Panc1 (cell line): Measurements from ENCODE around the gene TRAPPC2L. TPM values are rescaled to one million over a fixed set of nuclear protein-coding genes. Genes with fewer than 3 reads are reported as not detected.

Experiments
- ATAC-seq: fragments of 200-7000 bp; cut with Tn5 transposase; 2 replicates; pipeline ENCODE4 v1.9.1; 2020; ENCODE audit warnings: mild to moderate bottlenecking, moderate library complexity
- BruUV-seq: library from RNA; stranded (reverse); fragments of 400-500 nt; replicated peaks from 2 replicates; lab custom pipeline; 2021; lab: Mats Ljungman, UMichigan
- CTCF ChIA-PET: fragments of 300-600 bp; sonication (Branson Sonifier 250); formaldehyde crosslinking; loops from one replicate; lab custom pipeline; 2022; ENCODE audit warnings: antibody characterized with exemption; lab: Charles Lee
- POLR2A ChIA-PET: fragments of 300-600 bp; sonication (Branson Sonifier 250); formaldehyde crosslinking; loops from one replicate; lab custom pipeline; 2022; ENCODE audit warnings: antibody characterized with exemption; lab: Charles Lee
- DNase-seq: peaks from one replicate; pipeline ENCODE4 v3.0.0-alpha.2; 2010; ENCODE audit warnings: low read depth, low spot score
- H3K27ac ChIP-seq: 2 replicates; pipeline ENCODE4 v1.5.1; 2011; ENCODE audit warnings: mild to moderate bottlenecking, low read length, inconsistent platforms
- H3K27me3 ChIP-seq: fragments of 200-500 bp; sonication (Bioruptor generic); 2 replicates; pipeline ENCODE4 v1.6.0; 2014; ENCODE audit warnings: low read length, inconsistent platforms; ENCODE audit not compliant: control insufficient read depth, insufficient read depth
- H3K36me3 ChIP-seq: fragments of 200-500 bp; sonication (Bioruptor generic); 2 replicates; pipeline ENCODE4 v1.5.1; 2014; ENCODE audit warnings: inconsistent platforms, mild to moderate bottlenecking, low read length, moderate library complexity; ENCODE audit not compliant: control insufficient read depth, insufficient read depth
- H3K4me1 ChIP-seq: 2 replicates; pipeline ENCODE4 v1.5.1; 2011; ENCODE audit warnings: inconsistent platforms, mild to moderate bottlenecking, low read length, moderate library complexity; ENCODE audit not compliant: control insufficient read depth, insufficient read depth
- H3K4me3 ChIP-seq, 2 experiments: 2 replicates each; pipeline ENCODE4 v1.5.1; 2011 to 2012; ENCODE audit warnings: low read depth in 2 of 2, low read length in 2 of 2, mild to moderate bottlenecking in 2 of 2, inconsistent platforms in 1 of 2, moderate library complexity in 1 of 2
- H3K9me3 ChIP-seq: fragments of 200-500 bp; sonication (Bioruptor generic); 2 replicates; pipeline ENCODE4 v1.5.1; 2014; ENCODE audit warnings: low read depth, mild to moderate bottlenecking, inconsistent platforms, low read length, moderate library complexity; ENCODE audit not compliant: control insufficient read depth, insufficient read depth
- CTCF ChIP-seq: fragments of 450-650 bp; IDR thresholded peaks from 2 replicates; pipeline ENCODE4 v1.5.1; 2017; ENCODE audit warnings: mild to moderate bottlenecking
- POLR2AphosphoS5 ChIP-seq: IDR thresholded peaks from 2 replicates; pipeline ENCODE4 v1.6.1; 2012; ENCODE audit warnings: mild to moderate bottlenecking, low read depth, low read length, moderate library complexity
- REST ChIP-seq, 2 experiments: IDR thresholded peaks; 2 replicates each; pipeline ENCODE4 v1.6.1; 2011 to 2012; ENCODE audit warnings: low read depth in 2 of 2, control low read depth in 1 of 2, low read length in 1 of 2, mild to moderate bottlenecking in 1 of 2, moderate library complexity in 1 of 2; ENCODE audit not compliant: insufficient read depth in 1 of 2
- SIN3A ChIP-seq: IDR thresholded peaks from 2 replicates; pipeline ENCODE4 v1.6.1; 2012; ENCODE audit warnings: low read depth, mild to moderate bottlenecking, low read length, moderate library complexity, borderline replicate concordance; ENCODE audit not compliant: insufficient read depth
- TCF7L2 ChIP-seq: IDR thresholded peaks from 2 replicates; pipeline ENCODE4 v1.6.1; 2011; ENCODE audit warnings: mild to moderate bottlenecking, low read depth, low read length, inconsistent platforms
- in situ Hi-C: cut with HindIII; loops from 2 replicates; pipeline ENCODE4 v1.10.0; 2016; ENCODE audit warnings: low sequenced_read_pairs, low pct_unique_long_range_greater_than_20kb
- intact Hi-C: fragments of 100-400 bp; cut with micrococcal nuclease; formaldehyde crosslinking; loops from one replicate; pipeline ENCODE4 v1.10.0; 2022; ENCODE audit not compliant: unreplicated experiment
- total RNA-seq: library from RNA; stranded (reverse); gene quantifications from one replicate; pipeline ENCODE4 v1.2.1, GENCODE V29; 2021; ENCODE audit not compliant: unreplicated experiment

Gene TRAPPC2L
- total RNA-seq, 1 experiment from 2014 or later: 73.8 TPM

- no TSS peak for BruUV-seq
- ATAC-seq: no peak
- no peak overlapping the region for H3K27ac ChIP-seq
- no peaks in the 10 kb centered on the region for H3K4me1 ChIP-seq
- H3K4me3 ChIP-seq: no peak overlapping the region
- POLR2A ChIA-PET: no interaction called here
- no peaks in the 10 kb centered on the region for H3K9me3 ChIP-seq
- no peaks in the 10 kb centered on the region for H3K36me3 ChIP-seq
- TF ChIP-seq POLR2AphosphoS5: no peak
- TF ChIP-seq TCF7L2: no peak
- TF ChIP-seq REST (IDR thresholded peaks at IDR 0.05; ENCODE audit: insufficient read depth in 1 of 2, low read depth in 2 of 2, low read length in 1 of 2): no peak
- no peak for TF ChIP-seq CTCF
- no peak for TF ChIP-seq SIN3A
- intact Hi-C loops (no loop called here), in situ Hi-C loops (no loop called here)
- DNase-seq: no peak
- CTCF ChIA-PET: no interaction called here
- H3K27me3 ChIP-seq: no peaks in the 10 kb centered on the region
Observed at GRCh38 chr16:88871730-88872416, 14.9 kb downstream of the TRAPPC2L start.

- ATAC-seq (peak; percentile 28; the same call in 1 of the 2 replicates), DNase-seq (no peak)
- H3K36me3 ChIP-seq: no peaks in the 10 kb centered on the region
- TF ChIP-seq CTCF (no peak), SIN3A (no peak), REST (IDR thresholded peaks at IDR 0.05; ENCODE audit: insufficient read depth in 1 of 2, low read depth in 2 of 2, low read length in 1 of 2) (no peak), TCF7L2 (no peak), POLR2AphosphoS5 (no peak)
- H3K4me3 ChIP-seq: no peak overlapping the region
- no TSS peak for BruUV-seq
- in situ Hi-C loops (no loop called here), intact Hi-C loops (no loop called here)
- H3K27me3 ChIP-seq: no peaks in the 10 kb centered on the region
- no peaks in the 10 kb centered on the region for H3K4me1 ChIP-seq
- H3K9me3 ChIP-seq: no peaks in the 10 kb centered on the region
- no peak overlapping the region for H3K27ac ChIP-seq
- ChIA-PET CTCF (no interaction called here), POLR2A (no interaction called here)
Observed at GRCh38 chr16:88872650-88873331, 15.9 kb downstream of the TRAPPC2L start.
